T-helper 9 cell (primary cell): ENCODE measurements around the gene SPEF1.

ENCODE experiments used
- DNase-seq: peaks from one replicate; pipeline ENCODE4 v3.0.0-alpha.2; 2020

SPEF1 gene

DNA sequence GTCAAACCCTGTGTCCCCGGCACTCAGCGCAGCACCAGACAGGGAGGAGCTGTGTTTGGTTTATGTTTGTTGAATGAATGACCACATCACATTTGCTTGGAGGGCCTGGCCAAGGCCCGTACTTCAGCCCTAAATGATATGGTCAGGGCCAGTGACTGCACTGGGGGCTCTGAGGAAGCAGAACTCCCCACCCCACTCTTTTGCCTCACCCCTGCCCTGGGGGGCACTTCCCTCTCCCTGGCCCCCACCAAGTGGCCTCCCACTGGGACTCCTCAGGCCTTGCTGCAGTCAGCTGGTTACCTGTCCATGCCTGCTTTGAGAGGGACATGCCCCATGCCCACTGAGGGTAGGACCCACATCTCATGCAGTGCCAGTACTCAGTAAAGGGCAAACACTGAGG is 16.6 kb downstream of the SPEF1 start:
- no peak for DNase-seq

DNA sequence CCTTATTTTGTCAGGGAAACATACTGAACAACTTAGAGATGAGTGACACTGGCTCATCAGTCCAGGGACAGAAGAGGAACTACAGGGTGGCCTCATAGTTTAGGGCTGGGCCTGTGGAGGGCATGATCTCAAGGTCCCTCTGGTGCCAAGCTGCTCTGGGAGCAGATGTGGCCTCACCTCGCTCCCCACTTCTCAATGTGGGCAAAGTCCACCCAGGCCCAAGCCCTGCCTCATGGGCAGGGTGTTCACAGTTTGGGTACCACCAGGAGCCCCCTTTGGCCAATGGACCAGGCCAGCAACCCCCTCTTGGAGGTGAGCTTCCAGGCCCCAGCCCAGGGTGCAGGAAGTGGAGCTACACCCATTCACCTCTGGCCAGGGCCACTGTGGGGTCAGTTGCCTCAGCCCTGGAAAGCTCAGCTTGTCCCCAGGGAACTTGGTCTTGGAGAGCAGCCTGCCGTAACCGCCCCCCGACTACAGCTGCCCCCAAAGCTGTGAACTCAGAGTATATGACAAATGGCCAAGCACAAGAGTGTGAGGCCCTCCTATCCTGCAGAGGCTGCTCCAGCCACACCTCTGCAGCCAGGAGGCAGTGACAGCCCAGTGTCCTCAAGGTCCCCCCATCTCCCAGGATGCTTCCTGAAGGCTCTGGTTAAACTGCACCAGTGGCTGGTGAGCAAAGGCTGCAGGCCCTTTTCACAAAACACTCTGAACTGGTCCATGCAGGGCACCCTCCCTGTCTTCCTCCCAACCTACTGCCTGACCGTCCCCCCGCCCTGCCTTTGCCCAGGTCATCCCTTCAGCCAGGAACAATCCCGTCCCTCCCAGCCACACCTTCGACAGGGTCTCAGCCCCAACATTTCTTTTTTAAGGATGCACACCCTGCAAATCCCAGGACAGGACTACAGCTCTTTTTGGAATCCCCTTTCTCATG is 17.3 kb downstream of the SPEF1 start:
- no peak for DNase-seq

DNA sequence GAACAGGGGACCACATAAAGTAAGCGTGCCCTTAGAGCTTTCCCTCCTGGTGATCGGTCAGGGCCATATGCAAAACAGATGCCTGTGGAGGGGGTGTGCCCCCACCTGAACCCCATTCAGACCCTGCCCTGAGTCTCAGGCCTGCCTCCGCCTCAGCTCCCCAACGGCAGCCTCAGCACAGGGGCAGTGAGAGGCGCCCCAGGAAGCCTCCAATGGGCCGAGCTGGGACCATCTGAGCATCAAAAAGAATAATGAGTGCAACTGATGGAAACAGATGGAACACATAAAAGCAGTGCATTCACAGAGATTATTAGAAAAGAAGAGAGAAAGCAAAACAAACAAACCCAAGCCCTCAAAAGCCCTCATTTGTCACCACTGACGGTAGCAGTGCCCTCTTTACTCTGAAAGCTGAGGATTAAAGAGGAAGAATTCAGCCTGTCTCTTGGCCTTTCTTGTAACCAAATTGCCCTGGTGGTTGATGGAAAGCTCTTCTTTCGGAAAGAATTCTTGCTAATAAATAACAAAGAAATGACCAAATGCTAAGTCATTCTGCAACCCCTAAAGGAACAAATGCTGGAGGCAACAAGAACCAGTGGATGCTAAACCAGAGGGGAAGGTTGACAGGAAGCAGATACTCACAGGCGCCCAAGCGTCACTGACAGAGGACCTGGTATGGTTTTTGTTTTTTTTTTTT is 20.4 kb downstream of the SPEF1 start:
- DNase-seq, result no peak

DNA sequence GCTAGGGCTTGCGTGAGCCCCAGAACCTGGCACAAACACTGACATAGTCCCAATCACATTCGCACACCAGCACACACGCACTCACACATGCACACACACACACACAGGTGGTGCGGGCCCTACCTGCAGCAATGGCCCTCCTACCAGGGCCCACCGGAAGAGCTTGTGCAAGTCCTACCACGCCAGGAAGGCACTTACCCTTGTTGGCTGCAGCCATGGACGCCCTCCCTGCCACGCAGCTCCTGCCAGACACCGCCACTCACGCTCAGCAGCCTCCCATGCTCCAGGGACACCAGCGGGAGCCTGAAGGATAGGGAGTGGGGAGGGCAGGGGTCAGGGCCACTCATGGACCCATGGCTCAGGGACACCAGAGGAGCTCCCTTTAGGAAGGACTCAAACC is 21.4 kb downstream of the SPEF1 start:
- no peak for DNase-seq

DNA sequence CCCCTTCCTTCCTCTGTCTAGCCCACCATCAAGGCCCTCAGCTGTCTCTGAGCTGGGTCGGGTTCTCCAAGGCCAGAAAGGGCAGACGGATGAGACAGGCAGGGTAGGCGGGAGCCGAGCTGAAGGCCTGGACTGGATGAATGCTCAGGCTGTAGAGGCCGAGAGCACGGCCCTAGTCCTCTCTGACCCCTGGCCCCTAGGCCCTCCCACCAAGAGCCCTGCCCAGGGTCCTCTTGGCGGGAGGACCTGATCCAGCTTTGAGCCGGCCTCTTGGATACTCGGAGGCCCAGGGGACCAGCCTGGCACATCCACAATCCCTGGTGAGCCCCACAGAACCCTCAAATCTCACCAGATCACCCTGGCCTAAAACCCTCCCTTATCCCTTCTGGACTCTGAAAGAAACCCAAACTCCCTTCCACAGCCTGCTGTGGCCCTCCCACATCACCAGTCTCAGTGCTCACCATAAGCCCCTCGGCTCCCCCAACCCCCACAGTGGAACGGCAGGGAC is 21.9 kb downstream of the SPEF1 start:
- DNase-seq, result no peak

DNA sequence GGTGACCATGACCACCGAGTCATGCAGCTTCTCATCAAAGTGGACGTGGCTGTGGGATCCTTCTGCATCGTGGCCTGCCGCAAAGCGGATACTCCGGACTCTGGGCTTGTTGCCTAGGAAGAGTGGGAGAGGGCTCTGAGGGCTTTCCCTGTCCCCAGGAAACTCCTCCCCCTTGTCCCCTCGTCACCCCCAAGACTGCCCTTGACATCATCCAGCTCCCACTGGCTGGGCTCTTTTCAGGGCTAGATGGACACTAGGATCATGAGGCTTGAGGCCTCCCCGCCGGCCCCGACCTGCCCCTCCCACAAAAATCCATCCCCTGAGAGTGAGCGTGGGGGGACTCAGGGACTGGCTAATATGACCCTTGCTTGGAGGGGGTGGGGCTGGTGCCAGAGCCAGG is 22.7 kb downstream of the SPEF1 start:
- no peak for DNase-seq

DNA sequence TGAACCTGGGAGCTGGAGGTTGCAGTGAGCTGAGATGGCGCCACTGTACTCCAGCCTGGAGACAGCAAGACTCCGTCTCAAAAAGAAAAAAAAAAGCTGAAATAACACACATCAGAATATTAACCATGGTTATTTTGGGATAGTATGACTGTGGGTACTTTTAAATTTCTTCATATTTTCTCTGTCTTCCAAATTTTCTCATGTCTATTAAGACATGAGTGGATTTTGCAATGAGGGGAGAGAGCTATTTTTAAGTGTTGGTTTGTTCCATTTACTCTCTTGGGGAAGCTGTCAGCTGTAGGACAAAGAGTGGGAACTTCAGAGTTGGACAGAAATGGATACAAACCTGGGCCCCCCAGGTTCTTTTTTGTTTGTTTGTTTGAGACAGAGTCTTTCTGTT is 24.0 kb downstream of the SPEF1 start:
- no peak for DNase-seq

DNA sequence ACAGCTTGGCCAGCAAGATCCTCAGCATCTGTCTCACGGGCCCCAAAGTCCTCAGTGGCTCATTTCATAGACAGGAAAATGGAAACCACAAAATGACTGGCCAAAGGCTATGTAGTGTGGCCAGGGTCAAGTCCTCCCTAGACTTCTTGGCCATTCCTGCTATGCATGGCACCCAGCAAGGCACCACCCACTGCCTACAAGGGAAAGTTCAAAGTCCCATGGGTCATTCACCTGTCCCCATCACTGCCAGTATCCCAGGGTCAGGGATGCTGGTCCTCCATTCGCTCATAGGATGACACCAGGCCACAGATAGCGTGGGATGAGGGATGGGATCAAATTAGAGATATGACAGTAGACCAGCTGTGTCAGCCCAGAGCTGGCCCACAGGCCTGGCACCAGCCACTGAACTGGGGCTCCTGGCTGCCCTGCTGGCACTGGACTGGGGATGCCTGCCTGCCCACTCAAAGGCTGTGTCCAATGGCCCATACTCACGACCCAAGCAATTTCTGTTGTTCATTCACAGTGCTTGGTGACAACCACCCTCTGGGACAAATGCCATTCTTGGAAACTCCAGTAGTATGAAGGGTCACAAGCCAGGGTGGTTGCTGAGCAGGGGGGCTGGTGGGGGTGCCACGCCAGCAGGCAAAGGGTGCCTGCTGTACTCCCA is 25.3 kb downstream of the SPEF1 start:
- DNase-seq, result no peak

DNA sequence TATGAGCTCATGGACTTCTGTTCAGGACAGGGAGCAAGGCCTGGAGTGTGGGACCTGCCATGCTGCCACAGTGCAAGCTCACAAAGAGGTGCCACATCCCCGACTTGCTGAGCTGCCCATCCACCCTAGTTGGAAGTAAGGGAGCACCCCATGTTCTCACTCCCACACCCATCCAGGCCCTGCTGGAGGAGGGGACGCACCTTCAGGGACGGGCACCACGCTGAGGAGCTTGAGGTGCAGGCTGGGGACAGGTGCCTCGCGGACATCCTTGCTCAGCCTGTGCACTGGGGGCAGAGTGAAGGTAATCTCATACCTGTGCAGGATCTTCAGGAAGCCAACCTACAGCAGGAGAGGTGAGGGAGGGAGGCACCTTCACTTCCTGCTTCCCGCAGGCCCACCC is 26.0 kb downstream of the SPEF1 start:
- no peak for DNase-seq

DNA sequence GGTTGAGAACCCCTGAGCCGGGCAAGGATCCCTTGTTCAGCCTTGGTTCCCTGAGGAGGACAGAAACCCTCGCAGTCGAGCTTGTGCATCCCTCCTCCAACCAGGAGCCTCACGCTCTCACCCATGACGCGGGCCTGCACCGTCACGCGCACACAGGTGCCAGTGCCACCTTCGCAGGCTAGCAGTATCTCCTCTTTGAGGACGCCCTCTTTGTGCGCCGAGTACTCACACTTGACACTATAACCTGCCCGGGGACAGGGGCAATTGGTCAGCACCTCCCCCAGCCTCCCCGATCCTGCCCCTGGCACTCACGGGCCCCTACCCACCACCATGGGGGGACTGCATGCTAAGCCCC is 27.0 kb downstream of the SPEF1 start:
- DNase-seq, result no peak

DNA sequence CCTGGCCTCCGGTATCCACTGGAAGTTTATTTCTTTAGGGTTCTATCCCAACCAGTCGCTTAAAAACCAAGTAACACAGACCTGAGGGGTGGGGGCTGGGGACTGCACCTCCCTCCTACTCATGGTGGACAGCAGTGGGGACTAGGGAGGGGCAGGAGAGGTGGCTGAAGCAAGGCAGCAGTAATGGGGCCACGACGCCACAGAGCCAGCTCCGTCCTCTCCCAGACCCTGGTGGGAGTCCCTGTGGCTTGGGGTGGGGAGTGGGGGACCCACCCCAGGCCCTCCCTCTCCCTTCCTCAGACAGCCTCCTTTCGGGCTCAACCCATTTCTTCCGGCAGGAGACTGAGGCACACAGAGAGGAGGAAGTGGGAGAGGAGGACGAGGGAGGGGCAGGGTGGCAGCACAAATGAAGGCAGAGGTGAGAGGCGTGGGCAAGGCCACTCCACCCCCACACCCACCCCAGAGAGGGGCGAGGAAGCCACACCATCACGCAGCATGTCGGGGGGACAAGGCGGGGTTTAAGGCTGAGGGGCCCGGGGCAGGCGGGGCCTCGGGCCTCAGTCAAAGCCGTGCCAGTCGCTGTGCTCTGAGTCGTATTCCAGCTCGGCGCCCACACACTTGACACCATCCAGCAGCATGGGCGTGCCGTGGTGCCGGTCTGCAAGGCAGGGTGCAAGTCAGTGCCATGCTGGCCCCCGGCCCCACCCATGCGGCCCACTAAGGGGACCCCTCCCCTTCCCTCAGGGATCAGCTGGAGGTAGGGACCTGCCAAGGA is 27.6 kb downstream of the SPEF1 start:
- no peak for DNase-seq

DNA sequence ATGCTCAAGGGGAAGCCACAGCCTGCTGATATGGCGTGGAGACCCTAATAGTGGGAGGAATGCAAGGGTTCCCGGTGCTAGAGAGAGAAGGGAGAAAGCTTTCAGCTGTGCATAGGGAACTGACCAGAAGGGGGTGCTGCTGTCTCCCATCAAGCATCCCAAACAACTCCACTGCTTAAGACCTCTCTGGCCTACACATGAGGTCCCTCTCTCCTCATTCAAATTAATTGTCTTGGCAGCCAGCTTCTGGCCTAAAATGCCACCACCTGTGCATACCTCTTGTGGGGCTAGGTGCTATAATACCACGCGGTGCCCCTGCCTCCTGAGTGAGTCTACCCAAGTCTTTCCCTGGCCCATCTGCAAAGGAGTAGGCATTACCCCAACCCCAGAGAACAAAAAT is 28.1 kb downstream of the SPEF1 start:
- peak; percentile 47 for DNase-seq

DNA sequence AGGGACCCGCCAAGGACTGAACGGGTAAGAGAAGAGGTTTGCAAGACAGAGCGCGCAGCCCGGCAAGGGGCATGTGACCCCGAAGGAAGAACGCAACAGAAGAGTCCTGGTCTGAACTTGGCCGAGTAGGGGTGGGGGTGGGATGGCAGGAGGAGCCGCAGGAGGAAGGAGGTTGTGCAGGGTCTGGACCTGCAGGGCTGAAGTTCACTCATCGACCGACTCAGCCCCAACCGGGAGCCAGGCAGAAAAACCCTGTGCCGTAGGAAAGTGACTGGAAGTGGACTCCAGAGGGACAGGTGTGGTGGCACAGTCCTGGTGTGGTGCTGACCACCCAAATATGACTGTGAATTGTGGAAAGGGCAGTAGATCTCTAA is 28.9 kb downstream of the SPEF1 start:
- no peak for DNase-seq

DNA sequence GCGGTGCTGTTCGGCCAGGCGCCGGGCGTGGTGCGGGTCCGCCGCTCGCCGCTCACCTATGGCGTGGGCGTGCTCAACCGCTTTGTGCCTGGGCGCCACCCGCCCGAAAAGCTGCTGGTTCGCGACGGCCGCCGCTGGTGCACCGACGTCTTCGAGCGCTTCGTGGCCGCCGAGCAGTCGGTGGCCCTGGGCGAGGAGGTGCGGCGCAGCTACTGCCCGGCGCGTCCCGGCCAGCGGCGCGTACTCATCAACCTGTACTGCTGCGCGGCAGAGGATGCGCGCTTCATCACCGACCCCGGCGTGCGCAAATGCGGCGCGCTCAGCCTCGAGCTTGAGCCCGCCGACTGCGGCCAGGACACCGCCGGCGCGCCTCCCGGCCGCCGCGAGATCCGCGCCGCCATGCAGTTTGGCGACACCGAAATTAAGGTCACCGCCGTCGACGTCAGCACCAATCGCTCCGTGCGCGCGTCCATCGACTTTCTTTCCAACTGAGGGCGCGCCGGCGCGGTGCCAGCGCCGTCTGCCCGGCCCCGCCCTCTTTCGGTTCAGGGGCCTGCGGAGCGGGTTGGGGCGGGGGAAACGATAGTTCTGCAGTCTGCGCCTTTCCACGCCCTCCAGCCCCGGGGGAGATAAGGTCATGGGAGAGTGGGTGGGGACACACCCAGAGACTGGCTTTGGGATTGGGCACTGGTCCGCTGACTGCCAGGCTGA is 29.4 kb downstream of the SPEF1 start:
- peak; percentile 28 for DNase-seq

DNA sequence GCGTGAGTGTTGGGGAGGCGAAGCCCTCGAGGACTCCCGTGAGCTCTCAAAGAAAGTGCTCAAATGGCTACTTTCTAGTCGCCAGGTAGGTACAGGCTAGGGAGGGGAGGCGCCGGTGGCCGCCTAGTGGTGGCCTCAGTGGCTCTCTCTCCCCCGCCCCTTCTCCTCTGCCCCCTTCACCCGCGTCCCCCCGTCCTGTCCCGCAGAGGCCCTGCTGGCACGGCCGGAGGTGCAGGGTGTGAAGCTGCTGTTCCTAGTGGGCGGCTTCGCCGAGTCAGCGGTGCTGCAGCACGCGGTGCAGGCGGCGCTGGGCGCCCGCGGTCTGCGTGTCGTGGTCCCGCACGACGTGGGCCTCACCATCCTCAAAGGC is 30.0 kb downstream of the SPEF1 start:
- DNase-seq, result no peak

DNA sequence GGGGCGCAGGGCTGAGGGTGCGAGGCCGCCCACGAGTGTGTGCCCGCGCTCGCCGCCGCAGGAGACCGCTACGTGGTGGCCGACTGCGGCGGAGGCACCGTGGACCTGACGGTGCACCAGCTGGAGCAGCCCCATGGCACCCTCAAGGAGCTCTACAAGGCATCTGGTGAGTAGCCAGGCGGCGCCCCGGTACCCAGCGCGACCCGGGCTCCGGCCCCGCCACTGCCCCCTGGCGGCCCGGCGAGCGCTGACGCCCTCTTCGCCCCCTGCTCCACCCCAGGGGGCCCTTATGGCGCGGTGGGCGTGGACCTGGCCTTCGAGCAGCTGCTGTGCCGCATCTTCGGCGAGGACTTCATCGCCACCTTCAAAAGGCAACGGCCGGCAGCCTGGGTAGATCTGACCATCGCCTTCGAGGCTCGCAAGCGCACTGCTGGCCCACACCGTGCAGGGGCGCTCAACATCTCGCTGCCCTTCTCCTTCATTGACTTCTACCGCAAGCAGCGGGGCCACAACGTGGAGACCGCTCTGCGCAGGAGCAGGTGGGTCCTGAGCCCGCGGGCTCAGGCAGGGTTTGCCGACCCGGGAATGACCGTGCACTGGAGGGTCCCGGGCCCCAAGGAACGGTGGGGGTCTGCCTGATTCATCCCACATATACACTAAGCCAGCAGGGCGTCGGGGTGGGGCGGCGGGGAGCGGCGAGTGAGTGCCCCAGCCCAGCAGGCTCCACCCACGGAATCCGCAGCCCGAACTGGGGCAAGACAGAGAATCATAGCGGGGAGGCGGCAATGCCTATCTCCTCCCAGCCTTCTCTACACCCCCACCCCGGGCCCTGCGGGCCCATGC is 31.3 kb downstream of the SPEF1 start:
- DNase-seq, result no peak

DNA sequence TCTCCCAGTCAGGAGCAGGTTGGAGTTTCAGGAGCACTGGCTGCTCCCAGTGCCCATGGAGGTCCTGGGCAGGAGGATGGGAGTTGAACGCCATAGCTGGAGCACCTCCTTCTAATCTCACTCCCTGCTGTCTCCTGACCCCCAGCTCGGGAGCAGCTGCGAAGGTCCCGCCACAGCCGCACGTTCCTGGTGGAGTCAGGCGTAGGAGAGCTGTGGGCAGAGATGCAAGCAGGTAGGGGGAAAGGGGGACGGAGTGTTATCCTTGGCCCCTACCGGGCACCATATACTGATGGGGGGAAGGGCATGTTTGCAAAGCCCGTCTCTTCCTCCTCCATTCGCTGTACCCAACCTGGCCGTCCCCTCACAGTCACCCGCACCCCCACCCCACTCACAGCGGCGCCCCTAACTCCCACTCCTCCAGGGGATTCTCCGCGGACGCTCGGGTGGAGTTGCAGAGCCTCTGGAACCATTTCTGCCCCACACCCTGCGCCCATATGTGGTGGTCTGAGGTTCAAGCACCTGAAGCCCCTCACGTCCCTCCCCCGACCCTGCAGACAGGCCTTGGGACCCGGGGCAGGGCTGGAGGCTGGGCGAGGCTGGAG is 32.1 kb downstream of the SPEF1 start:
- no peak for DNase-seq

DNA sequence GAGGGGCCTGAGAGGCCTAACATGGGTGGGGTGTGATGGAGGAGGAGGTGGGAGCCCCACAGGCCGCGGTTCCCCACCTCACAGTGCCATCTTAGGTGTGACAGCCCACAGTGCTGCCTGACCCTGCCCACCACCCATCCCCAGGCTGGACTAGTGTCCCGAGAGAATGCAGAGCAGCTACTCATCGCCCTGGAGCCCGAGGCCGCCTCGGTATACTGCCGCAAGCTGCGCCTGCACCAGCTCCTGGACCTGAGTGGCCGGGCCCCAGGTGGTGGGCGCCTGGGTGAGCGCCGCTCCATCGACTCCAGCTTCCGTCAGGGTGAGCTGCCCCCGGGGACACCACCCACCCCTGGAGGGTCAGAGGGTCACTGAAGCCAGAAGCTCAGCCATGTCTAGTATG is 33.2 kb downstream of the SPEF1 start:
- DNase-seq, result no peak

DNA sequence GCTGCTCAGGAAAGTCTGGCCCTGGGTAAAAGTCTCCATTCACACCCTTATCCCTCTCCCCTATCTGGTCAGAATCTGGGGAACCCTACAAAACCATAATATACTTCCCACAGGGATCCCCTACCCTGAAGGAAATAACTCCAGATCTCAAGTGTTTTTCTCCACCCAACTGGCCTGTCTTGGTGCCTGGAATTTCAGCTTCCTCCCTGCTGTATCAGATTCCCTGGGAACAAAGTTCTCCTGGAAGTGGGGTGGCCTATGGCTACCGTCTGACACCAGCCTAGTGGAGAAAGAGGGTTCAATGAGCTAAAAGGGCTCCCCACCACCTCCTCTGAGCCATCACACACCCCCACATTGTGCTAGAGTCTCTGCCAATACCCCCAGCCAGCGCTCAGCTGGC is 33.8 kb downstream of the SPEF1 start:
- no peak for DNase-seq

DNA sequence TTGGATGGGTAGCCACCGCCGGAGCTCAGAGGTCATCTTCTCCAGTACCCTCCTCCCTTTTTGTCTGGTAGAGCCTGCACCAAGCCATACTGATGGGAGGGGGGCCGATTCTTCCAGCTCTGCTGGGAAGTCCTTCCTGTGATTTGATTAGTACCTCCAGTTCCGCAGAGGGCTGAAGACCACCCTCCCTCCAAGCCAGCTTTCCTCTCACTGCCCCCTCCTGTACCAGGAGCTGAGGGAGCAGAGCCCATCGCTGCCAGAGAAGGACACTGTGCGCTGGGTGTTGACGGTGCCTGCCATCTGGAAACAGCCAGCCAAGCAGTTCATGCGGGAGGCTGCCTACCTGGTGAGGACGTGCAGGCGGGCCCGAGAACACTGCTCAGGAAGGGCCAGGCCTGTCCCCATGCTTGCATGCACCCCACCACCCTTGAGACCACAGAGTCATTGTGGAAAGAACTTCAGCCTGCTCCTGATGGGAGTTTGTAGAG is 35.5 kb downstream of the SPEF1 start:
- no peak for DNase-seq
